ENCODE results near the gene CUX1.

DNA sequence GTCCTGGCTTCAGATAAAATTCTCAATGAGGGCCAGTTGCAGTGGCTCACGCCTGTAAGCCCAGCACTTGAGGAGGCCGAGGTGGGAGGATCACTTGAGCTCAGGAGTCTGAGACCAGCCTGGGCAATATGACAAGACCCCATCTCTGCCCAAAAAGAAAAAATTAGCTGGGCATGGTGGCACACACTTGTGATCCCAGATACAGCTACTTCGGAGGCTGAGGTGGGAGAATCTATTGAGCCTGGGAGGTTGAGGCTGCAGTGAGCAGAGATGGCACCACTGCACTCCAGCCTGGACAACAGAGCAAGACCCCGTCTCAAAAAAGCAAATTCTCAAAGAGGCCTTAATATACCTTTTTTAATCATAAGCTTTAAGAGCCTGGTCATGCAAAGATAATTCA is 142.9 kb downstream of the CUX1 start:
- TF ChIP-seq, protein P1, sequence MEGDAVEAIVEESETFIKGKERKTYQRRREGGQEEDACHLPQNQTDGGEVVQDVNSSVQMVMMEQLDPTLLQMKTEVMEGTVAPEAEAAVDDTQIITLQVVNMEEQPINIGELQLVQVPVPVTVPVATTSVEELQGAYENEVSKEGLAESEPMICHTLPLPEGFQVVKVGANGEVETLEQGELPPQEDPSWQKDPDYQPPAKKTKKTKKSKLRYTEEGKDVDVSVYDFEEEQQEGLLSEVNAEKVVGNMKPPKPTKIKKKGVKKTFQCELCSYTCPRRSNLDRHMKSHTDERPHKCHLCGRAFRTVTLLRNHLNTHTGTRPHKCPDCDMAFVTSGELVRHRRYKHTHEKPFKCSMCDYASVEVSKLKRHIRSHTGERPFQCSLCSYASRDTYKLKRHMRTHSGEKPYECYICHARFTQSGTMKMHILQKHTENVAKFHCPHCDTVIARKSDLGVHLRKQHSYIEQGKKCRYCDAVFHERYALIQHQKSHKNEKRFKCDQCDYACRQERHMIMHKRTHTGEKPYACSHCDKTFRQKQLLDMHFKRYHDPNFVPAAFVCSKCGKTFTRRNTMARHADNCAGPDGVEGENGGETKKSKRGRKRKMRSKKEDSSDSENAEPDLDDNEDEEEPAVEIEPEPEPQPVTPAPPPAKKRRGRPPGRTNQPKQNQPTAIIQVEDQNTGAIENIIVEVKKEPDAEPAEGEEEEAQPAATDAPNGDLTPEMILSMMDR (IDR thresholded peaks at IDR 0.05; ENCODE audit: borderline replicate concordance, extremely low read depth, low read length, poor library complexity, severe bottlenecking), result no peak
- no peak for TF ChIP-seq EZH2 (IDR thresholded peaks at IDR 0.05; ENCODE audit: borderline replicate concordance, low read depth, low read length, severe bottlenecking)
